Testis (tissue), 2 donors: ENCODE data around the gene AP1M2.
A peak's percentile ranks its signal among the peaks of the same experiment; 100 is the strongest.

ENCODE experiments used
- POLR2A ChIP-seq: fragments of 450-650 bp; IDR thresholded peaks from one replicate; pipeline ENCODE4 v1.6.1; 2017; ENCODE audit warnings: antibody characterized with exemption, mild to moderate bottlenecking, moderate library complexity
- TF ChIP-seq, protein P1 (sequence below), 3 experiments: fragments of 450-650 bp in 2 of 3; fragments of 200-600 bp in 1 of 3; sonication (generic) in 1 of 3; IDR thresholded peaks; one replicate each; pipeline ENCODE4 v1.5.1; 2016 to 2019; ENCODE audit warnings: antibody characterized with exemption in 3 of 3, mild to moderate bottlenecking in 2 of 3, moderate library complexity in 1 of 3

DNA sequence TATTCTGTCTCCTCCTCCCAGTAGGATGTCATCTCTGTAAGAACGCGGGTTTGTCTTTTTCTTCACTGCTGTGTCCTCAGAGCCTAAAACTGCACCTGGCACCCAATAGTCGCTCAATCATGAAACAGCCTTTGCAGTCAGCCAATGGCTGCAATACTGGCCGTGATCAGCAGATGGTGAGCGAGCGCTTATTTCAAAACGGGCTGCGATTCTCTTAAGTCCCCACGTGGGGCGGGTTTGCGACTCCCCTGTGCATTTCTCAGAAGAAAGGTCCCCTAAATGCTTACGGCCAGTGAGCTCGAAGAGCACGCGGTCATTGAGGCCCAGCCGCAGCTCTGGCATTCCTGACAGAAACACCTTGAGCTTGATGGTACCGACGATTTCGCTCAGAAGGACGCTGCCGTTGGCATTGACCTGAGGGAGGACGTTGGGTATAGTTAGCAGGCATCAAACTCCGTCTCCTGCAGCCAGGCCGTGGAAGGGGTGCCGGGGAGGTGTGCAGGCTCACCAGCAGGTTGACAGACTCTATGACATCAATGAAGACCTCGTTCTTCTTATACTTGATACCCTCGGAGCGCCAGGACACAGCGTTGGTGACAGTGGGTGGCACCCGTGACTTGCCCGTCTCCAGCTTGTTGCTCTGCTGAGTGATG is 6.0 kb downstream of the AP1M2 start:
- TF ChIP-seq, protein P1, sequence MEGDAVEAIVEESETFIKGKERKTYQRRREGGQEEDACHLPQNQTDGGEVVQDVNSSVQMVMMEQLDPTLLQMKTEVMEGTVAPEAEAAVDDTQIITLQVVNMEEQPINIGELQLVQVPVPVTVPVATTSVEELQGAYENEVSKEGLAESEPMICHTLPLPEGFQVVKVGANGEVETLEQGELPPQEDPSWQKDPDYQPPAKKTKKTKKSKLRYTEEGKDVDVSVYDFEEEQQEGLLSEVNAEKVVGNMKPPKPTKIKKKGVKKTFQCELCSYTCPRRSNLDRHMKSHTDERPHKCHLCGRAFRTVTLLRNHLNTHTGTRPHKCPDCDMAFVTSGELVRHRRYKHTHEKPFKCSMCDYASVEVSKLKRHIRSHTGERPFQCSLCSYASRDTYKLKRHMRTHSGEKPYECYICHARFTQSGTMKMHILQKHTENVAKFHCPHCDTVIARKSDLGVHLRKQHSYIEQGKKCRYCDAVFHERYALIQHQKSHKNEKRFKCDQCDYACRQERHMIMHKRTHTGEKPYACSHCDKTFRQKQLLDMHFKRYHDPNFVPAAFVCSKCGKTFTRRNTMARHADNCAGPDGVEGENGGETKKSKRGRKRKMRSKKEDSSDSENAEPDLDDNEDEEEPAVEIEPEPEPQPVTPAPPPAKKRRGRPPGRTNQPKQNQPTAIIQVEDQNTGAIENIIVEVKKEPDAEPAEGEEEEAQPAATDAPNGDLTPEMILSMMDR (IDR thresholded peaks at IDR 0.05): peak; percentile 92 to 98 (median 96)
- no peak for TF ChIP-seq POLR2A
